Panc1 (cell line): ENCODE results near the gene CHRNB4. TPM values are rescaled to one million over a fixed set of nuclear protein-coding genes. Genes with fewer than 3 reads are reported as not detected.

ENCODE experiments used
- ATAC-seq: fragments of 200-7000 bp; cut with Tn5 transposase; 2 replicates; pipeline ENCODE4 v1.9.1; 2020; ENCODE audit warnings: mild to moderate bottlenecking, moderate library complexity
- BruUV-seq: library from RNA; stranded (reverse); fragments of 400-500 nt; replicated peaks from 2 replicates; lab custom pipeline; 2021; lab: Mats Ljungman, UMichigan
- CTCF ChIA-PET: fragments of 300-600 bp; sonication (Branson Sonifier 250); formaldehyde crosslinking; loops from one replicate; lab custom pipeline; 2022; ENCODE audit warnings: antibody characterized with exemption; lab: Charles Lee
- POLR2A ChIA-PET: fragments of 300-600 bp; sonication (Branson Sonifier 250); formaldehyde crosslinking; loops from one replicate; lab custom pipeline; 2022; ENCODE audit warnings: antibody characterized with exemption; lab: Charles Lee
- DNase-seq: peaks from one replicate; pipeline ENCODE4 v3.0.0-alpha.2; 2010; ENCODE audit warnings: low read depth, low spot score
- H3K27ac ChIP-seq: 2 replicates; pipeline ENCODE4 v1.5.1; 2011; ENCODE audit warnings: mild to moderate bottlenecking, low read length, inconsistent platforms
- H3K27me3 ChIP-seq: fragments of 200-500 bp; sonication (Bioruptor generic); 2 replicates; pipeline ENCODE4 v1.6.0; 2014; ENCODE audit warnings: low read length, inconsistent platforms; ENCODE audit not compliant: control insufficient read depth, insufficient read depth
- H3K36me3 ChIP-seq: fragments of 200-500 bp; sonication (Bioruptor generic); 2 replicates; pipeline ENCODE4 v1.5.1; 2014; ENCODE audit warnings: inconsistent platforms, mild to moderate bottlenecking, low read length, moderate library complexity; ENCODE audit not compliant: control insufficient read depth, insufficient read depth
- H3K4me1 ChIP-seq: 2 replicates; pipeline ENCODE4 v1.5.1; 2011; ENCODE audit warnings: inconsistent platforms, mild to moderate bottlenecking, low read length, moderate library complexity; ENCODE audit not compliant: control insufficient read depth, insufficient read depth
- H3K4me3 ChIP-seq, 2 experiments: 2 replicates each; pipeline ENCODE4 v1.5.1; 2011 to 2012; ENCODE audit warnings: low read depth in 2 of 2, low read length in 2 of 2, mild to moderate bottlenecking in 2 of 2, inconsistent platforms in 1 of 2, moderate library complexity in 1 of 2
- H3K9me3 ChIP-seq: fragments of 200-500 bp; sonication (Bioruptor generic); 2 replicates; pipeline ENCODE4 v1.5.1; 2014; ENCODE audit warnings: low read depth, mild to moderate bottlenecking, inconsistent platforms, low read length, moderate library complexity; ENCODE audit not compliant: control insufficient read depth, insufficient read depth
- CTCF ChIP-seq: fragments of 450-650 bp; IDR thresholded peaks from 2 replicates; pipeline ENCODE4 v1.5.1; 2017; ENCODE audit warnings: mild to moderate bottlenecking
- POLR2AphosphoS5 ChIP-seq: IDR thresholded peaks from 2 replicates; pipeline ENCODE4 v1.6.1; 2012; ENCODE audit warnings: mild to moderate bottlenecking, low read depth, low read length, moderate library complexity
- REST ChIP-seq, 2 experiments: IDR thresholded peaks; 2 replicates each; pipeline ENCODE4 v1.6.1; 2011 to 2012; ENCODE audit warnings: low read depth in 2 of 2, control low read depth in 1 of 2, low read length in 1 of 2, mild to moderate bottlenecking in 1 of 2, moderate library complexity in 1 of 2; ENCODE audit not compliant: insufficient read depth in 1 of 2
- SIN3A ChIP-seq: IDR thresholded peaks from 2 replicates; pipeline ENCODE4 v1.6.1; 2012; ENCODE audit warnings: low read depth, mild to moderate bottlenecking, low read length, moderate library complexity, borderline replicate concordance; ENCODE audit not compliant: insufficient read depth
- TCF7L2 ChIP-seq: IDR thresholded peaks from 2 replicates; pipeline ENCODE4 v1.6.1; 2011; ENCODE audit warnings: mild to moderate bottlenecking, low read depth, low read length, inconsistent platforms
- in situ Hi-C: cut with HindIII; loops from 2 replicates; pipeline ENCODE4 v1.10.0; 2016; ENCODE audit warnings: low sequenced_read_pairs, low pct_unique_long_range_greater_than_20kb
- intact Hi-C: fragments of 100-400 bp; cut with micrococcal nuclease; formaldehyde crosslinking; loops from one replicate; pipeline ENCODE4 v1.10.0; 2022; ENCODE audit not compliant: unreplicated experiment
- total RNA-seq: library from RNA; stranded (reverse); gene quantifications from one replicate; pipeline ENCODE4 v1.2.1, GENCODE V29; 2021; ENCODE audit not compliant: unreplicated experiment

The CHRNB4 gene
- total RNA-seq, 1 experiment from 2014 or later, result not detected

GRCh38 chr15:78658823-78659222, 17.8 kb upstream of the CHRNB4 start:
- DNase-seq (no peak), ATAC-seq (no peak)
- H3K27me3 ChIP-seq, result peaks cover 4% of the 10 kb centered on the region; the same call in 1 of the 2 replicates
- no peak overlapping the region for H3K27ac ChIP-seq
- no peaks in the 10 kb centered on the region for H3K36me3 ChIP-seq
- ChIA-PET CTCF (no interaction called here), POLR2A (no interaction called here)
- intact Hi-C loops (no loop called here), in situ Hi-C loops (no loop called here)
- no peaks in the 10 kb centered on the region for H3K4me1 ChIP-seq
- no TSS peak for BruUV-seq
- no peak for TF ChIP-seq CTCF
- no peak for TF ChIP-seq POLR2AphosphoS5
- no peaks in the 10 kb centered on the region for H3K9me3 ChIP-seq
- no peak overlapping the region for H3K4me3 ChIP-seq

GRCh38 chr15:78654272-78654671, 13.3 kb upstream of the CHRNB4 start:
- intact Hi-C loops (no loop called here), in situ Hi-C loops (no loop called here)
- H3K9me3 ChIP-seq, result no peaks in the 10 kb centered on the region
- no peak overlapping the region for H3K27ac ChIP-seq
- CTCF ChIA-PET, result no interaction called here
- no peak for ATAC-seq
- peaks cover 4% of the 10 kb centered on the region; the same call in 1 of the 2 replicates for H3K27me3 ChIP-seq
- no peaks in the 10 kb centered on the region for H3K36me3 ChIP-seq
- POLR2A ChIA-PET, result no interaction called here
- no TSS peak for BruUV-seq
- no peaks in the 10 kb centered on the region for H3K4me1 ChIP-seq
- TF ChIP-seq CTCF (no peak), TCF7L2 (no peak), POLR2AphosphoS5 (no peak), SIN3A (no peak)
- no peak overlapping the region for H3K4me3 ChIP-seq
- DNase-seq, result no peak

GRCh38 chr15:78651930-78652615, 11.1 kb upstream of the CHRNB4 start:
- DNase-seq, result no peak
- no peaks in the 10 kb centered on the region for H3K36me3 ChIP-seq
- BruUV-seq, result no TSS peak
- in situ Hi-C loops (no loop called here), intact Hi-C loops (no loop called here)
- peaks cover 4% of the 10 kb centered on the region; the same call in 1 of the 2 replicates for H3K27me3 ChIP-seq
- CTCF ChIA-PET, result interaction anchor here (0.6 kb wide), 1 partner anchor 163 kb away, joined by 3 read pairs; no protein-coding TSS in a partner anchor
- POLR2A ChIA-PET, result no interaction called here
- H3K4me1 ChIP-seq, result no peaks in the 10 kb centered on the region
- TF ChIP-seq REST (IDR thresholded peaks at IDR 0.05; ENCODE audit: insufficient read depth in 1 of 2, low read depth in 2 of 2, low read length in 1 of 2), result no peak
- TF ChIP-seq CTCF, result no peak
- H3K9me3 ChIP-seq, result no peaks in the 10 kb centered on the region
- no peak overlapping the region for H3K4me3 ChIP-seq
- H3K27ac ChIP-seq, result no peak overlapping the region
- no peak for ATAC-seq
